ENCODE measurements around the gene BACH2.

DNA sequence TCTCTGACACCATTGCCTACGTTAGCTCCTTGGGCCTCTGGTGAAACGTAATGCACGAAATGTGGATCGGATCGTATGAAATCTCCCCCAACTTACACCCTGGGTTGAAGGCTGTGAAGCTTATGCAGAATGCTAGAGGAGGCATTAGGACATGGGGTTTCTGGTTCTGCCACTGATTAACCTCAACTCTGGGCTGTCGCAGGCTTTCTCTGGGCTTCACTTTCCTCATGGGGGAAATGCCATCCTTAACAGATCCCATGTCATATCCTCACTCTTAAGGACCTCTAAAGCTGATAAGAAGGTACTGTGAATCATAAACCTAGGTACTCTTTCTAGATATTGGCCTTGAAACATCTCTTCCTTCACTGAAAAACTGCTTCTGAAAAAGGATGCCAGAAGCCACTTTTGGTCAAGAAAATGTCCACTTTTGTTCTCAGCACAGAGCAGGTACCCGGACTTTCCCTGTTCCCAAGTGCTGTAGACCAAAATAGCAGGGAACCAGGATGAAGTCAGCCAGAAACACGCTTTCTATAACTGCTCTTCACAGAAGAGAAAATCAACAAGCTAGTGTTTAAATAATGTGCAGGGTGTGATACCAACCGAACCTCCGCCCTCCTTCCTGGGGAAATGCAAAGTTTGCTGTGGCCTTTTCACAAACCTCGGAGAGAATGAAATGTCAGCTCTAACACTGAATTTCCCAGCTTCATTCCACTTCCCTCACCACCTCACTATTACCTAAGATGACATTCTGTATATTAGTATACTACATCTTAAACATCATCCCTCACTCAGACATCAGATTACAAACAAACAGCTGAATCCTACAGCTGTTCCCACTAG lies 118.9 kb downstream of the BACH2 start:
- TF ChIP-seq EZH2phosphoT487 (IDR thresholded peaks at IDR 0.05; ENCODE audit: borderline replicate concordance) (no peak), POLR2A (IDR thresholded peaks at IDR 0.05; ENCODE audit: borderline replicate concordance, extremely low read depth, insufficient read depth, insufficient read length) (no peak), EGR1 (IDR thresholded peaks at IDR 0.05; ENCODE audit: low read depth) (no peak), SRF (IDR thresholded peaks at IDR 0.05; ENCODE audit: low read depth) (no peak), POLR2AphosphoS5 (IDR thresholded peaks at IDR 0.05; ENCODE audit: low read depth, low read length) (no peak), RAD21 (IDR thresholded peaks at IDR 0.05; ENCODE audit: low read depth) (no peak), EZH2 (IDR thresholded peaks at IDR 0.05) (no peak)
- TF ChIP-seq, protein P1, sequence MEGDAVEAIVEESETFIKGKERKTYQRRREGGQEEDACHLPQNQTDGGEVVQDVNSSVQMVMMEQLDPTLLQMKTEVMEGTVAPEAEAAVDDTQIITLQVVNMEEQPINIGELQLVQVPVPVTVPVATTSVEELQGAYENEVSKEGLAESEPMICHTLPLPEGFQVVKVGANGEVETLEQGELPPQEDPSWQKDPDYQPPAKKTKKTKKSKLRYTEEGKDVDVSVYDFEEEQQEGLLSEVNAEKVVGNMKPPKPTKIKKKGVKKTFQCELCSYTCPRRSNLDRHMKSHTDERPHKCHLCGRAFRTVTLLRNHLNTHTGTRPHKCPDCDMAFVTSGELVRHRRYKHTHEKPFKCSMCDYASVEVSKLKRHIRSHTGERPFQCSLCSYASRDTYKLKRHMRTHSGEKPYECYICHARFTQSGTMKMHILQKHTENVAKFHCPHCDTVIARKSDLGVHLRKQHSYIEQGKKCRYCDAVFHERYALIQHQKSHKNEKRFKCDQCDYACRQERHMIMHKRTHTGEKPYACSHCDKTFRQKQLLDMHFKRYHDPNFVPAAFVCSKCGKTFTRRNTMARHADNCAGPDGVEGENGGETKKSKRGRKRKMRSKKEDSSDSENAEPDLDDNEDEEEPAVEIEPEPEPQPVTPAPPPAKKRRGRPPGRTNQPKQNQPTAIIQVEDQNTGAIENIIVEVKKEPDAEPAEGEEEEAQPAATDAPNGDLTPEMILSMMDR (IDR thresholded peaks at IDR 0.05 in 2 of 3, conservative IDR thresholded peaks at IDR 0.05 in 1 of 3; ENCODE audit: borderline replicate concordance in 1 of 3, insufficient read depth in 1 of 3, low read depth in 2 of 3, low read length in 2 of 3), result no peak
- TF ChIP-seq, protein P2, sequence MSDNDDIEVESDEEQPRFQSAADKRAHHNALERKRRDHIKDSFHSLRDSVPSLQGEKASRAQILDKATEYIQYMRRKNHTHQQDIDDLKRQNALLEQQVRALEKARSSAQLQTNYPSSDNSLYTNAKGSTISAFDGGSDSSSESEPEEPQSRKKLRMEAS (IDR thresholded peaks at IDR 0.05), result no peak

Data from HCT116 (cell line).